Panc1 (cell line): Measurements from ENCODE around the gene CCDC178. TPM values are rescaled to one million over a fixed set of nuclear protein-coding genes. Genes with fewer than 3 reads are reported as not detected.

Experiments used
- ATAC-seq: fragments of 200-7000 bp; cut with Tn5 transposase; 2 replicates; pipeline ENCODE4 v1.9.1; 2020; ENCODE audit warnings: mild to moderate bottlenecking, moderate library complexity
- BruUV-seq: library from RNA; stranded (reverse); fragments of 400-500 nt; replicated peaks from 2 replicates; lab custom pipeline; 2021; lab: Mats Ljungman, UMichigan
- CTCF ChIA-PET: fragments of 300-600 bp; sonication (Branson Sonifier 250); formaldehyde crosslinking; loops from one replicate; lab custom pipeline; 2022; ENCODE audit warnings: antibody characterized with exemption; lab: Charles Lee
- POLR2A ChIA-PET: fragments of 300-600 bp; sonication (Branson Sonifier 250); formaldehyde crosslinking; loops from one replicate; lab custom pipeline; 2022; ENCODE audit warnings: antibody characterized with exemption; lab: Charles Lee
- DNase-seq: peaks from one replicate; pipeline ENCODE4 v3.0.0-alpha.2; 2010; ENCODE audit warnings: low read depth, low spot score
- H3K27ac ChIP-seq: 2 replicates; pipeline ENCODE4 v1.5.1; 2011; ENCODE audit warnings: mild to moderate bottlenecking, low read length, inconsistent platforms
- H3K27me3 ChIP-seq: fragments of 200-500 bp; sonication (Bioruptor generic); 2 replicates; pipeline ENCODE4 v1.6.0; 2014; ENCODE audit warnings: low read length, inconsistent platforms; ENCODE audit not compliant: control insufficient read depth, insufficient read depth
- H3K36me3 ChIP-seq: fragments of 200-500 bp; sonication (Bioruptor generic); 2 replicates; pipeline ENCODE4 v1.5.1; 2014; ENCODE audit warnings: inconsistent platforms, mild to moderate bottlenecking, low read length, moderate library complexity; ENCODE audit not compliant: control insufficient read depth, insufficient read depth
- H3K4me1 ChIP-seq: 2 replicates; pipeline ENCODE4 v1.5.1; 2011; ENCODE audit warnings: inconsistent platforms, mild to moderate bottlenecking, low read length, moderate library complexity; ENCODE audit not compliant: control insufficient read depth, insufficient read depth
- H3K4me3 ChIP-seq, 2 experiments: 2 replicates each; pipeline ENCODE4 v1.5.1; 2011 to 2012; ENCODE audit warnings: low read depth in 2 of 2, low read length in 2 of 2, mild to moderate bottlenecking in 2 of 2, inconsistent platforms in 1 of 2, moderate library complexity in 1 of 2
- H3K9me3 ChIP-seq: fragments of 200-500 bp; sonication (Bioruptor generic); 2 replicates; pipeline ENCODE4 v1.5.1; 2014; ENCODE audit warnings: low read depth, mild to moderate bottlenecking, inconsistent platforms, low read length, moderate library complexity; ENCODE audit not compliant: control insufficient read depth, insufficient read depth
- POLR2AphosphoS5 ChIP-seq: IDR thresholded peaks from 2 replicates; pipeline ENCODE4 v1.6.1; 2012; ENCODE audit warnings: mild to moderate bottlenecking, low read depth, low read length, moderate library complexity
- SIN3A ChIP-seq: IDR thresholded peaks from 2 replicates; pipeline ENCODE4 v1.6.1; 2012; ENCODE audit warnings: low read depth, mild to moderate bottlenecking, low read length, moderate library complexity, borderline replicate concordance; ENCODE audit not compliant: insufficient read depth
- TCF7L2 ChIP-seq: IDR thresholded peaks from 2 replicates; pipeline ENCODE4 v1.6.1; 2011; ENCODE audit warnings: mild to moderate bottlenecking, low read depth, low read length, inconsistent platforms
- in situ Hi-C: cut with HindIII; loops from 2 replicates; pipeline ENCODE4 v1.10.0; 2016; ENCODE audit warnings: low sequenced_read_pairs, low pct_unique_long_range_greater_than_20kb
- intact Hi-C: fragments of 100-400 bp; cut with micrococcal nuclease; formaldehyde crosslinking; loops from one replicate; pipeline ENCODE4 v1.10.0; 2022; ENCODE audit not compliant: unreplicated experiment
- total RNA-seq: library from RNA; stranded (reverse); gene quantifications from one replicate; pipeline ENCODE4 v1.2.1, GENCODE V29; 2021; ENCODE audit not compliant: unreplicated experiment
- TF ChIP-seq, protein P1 (sequence below), 2 experiments: IDR thresholded peaks; 2 replicates each; pipeline ENCODE4 v1.6.1; 2011 to 2012; ENCODE audit warnings: low read depth in 2 of 2, control low read depth in 1 of 2, low read length in 1 of 2, mild to moderate bottlenecking in 1 of 2, moderate library complexity in 1 of 2; ENCODE audit not compliant: insufficient read depth in 1 of 2
- TF ChIP-seq, protein P2 (sequence below): fragments of 450-650 bp; IDR thresholded peaks from 2 replicates; pipeline ENCODE4 v1.5.1; 2017; ENCODE audit warnings: mild to moderate bottlenecking

CCDC178 gene
- total RNA-seq, 1 experiment from 2014 or later = not detected

DNA sequence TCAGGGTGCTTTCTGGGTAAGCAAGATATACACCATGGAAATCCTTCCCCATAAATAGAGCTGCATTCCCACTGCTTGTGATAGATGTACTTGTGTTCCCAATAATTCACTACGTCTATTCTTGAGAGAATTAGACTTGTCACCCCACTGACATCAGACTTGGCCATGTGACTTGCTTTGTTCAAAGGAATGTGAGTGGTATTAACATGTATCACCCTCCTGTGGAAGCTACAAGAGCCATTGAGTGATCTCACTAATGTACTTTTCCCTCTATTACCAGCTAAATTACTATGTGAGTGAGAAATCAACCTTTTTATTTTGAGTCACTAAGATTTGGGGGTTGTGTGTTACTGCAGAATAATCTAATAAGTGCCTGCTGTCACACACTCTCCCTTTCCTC, 176.0 kb downstream of the CCDC178 start:
- Histone ChIP-seq H3K4me3 (no peak overlapping the region), H3K27ac (no peak overlapping the region), H3K36me3 (no peaks in the 10 kb centered on the region; the same call in 1 of the 2 replicates), H3K9me3 (no peaks in the 10 kb centered on the region), H3K4me1 (no peaks in the 10 kb centered on the region), H3K27me3 (no peaks in the 10 kb centered on the region)
- no TSS peak for BruUV-seq
- intact Hi-C loops = no loop called here
- no peak for ATAC-seq
- no peak for DNase-seq
- TF ChIP-seq, protein P1, sequence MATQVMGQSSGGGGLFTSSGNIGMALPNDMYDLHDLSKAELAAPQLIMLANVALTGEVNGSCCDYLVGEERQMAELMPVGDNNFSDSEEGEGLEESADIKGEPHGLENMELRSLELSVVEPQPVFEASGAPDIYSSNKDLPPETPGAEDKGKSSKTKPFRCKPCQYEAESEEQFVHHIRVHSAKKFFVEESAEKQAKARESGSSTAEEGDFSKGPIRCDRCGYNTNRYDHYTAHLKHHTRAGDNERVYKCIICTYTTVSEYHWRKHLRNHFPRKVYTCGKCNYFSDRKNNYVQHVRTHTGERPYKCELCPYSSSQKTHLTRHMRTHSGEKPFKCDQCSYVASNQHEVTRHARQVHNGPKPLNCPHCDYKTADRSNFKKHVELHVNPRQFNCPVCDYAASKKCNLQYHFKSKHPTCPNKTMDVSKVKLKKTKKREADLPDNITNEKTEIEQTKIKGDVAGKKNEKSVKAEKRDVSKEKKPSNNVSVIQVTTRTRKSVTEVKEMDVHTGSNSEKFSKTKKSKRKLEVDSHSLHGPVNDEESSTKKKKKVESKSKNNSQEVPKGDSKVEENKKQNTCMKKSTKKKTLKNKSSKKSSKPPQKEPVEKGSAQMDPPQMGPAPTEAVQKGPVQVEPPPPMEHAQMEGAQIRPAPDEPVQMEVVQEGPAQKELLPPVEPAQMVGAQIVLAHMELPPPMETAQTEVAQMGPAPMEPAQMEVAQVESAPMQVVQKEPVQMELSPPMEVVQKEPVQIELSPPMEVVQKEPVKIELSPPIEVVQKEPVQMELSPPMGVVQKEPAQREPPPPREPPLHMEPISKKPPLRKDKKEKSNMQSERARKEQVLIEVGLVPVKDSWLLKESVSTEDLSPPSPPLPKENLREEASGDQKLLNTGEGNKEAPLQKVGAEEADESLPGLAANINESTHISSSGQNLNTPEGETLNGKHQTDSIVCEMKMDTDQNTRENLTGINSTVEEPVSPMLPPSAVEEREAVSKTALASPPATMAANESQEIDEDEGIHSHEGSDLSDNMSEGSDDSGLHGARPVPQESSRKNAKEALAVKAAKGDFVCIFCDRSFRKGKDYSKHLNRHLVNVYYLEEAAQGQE (IDR thresholded peaks at IDR 0.05; ENCODE audit: insufficient read depth in 1 of 2, low read depth in 2 of 2, low read length in 1 of 2) = no peak
- TF ChIP-seq TCF7L2 (no peak), POLR2AphosphoS5 (no peak), SIN3A (no peak)
- TF ChIP-seq, protein P2, sequence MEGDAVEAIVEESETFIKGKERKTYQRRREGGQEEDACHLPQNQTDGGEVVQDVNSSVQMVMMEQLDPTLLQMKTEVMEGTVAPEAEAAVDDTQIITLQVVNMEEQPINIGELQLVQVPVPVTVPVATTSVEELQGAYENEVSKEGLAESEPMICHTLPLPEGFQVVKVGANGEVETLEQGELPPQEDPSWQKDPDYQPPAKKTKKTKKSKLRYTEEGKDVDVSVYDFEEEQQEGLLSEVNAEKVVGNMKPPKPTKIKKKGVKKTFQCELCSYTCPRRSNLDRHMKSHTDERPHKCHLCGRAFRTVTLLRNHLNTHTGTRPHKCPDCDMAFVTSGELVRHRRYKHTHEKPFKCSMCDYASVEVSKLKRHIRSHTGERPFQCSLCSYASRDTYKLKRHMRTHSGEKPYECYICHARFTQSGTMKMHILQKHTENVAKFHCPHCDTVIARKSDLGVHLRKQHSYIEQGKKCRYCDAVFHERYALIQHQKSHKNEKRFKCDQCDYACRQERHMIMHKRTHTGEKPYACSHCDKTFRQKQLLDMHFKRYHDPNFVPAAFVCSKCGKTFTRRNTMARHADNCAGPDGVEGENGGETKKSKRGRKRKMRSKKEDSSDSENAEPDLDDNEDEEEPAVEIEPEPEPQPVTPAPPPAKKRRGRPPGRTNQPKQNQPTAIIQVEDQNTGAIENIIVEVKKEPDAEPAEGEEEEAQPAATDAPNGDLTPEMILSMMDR = no peak
- ChIA-PET POLR2A (no interaction called here), CTCF (no interaction called here)
- in situ Hi-C loops = no loop called here

DNA sequence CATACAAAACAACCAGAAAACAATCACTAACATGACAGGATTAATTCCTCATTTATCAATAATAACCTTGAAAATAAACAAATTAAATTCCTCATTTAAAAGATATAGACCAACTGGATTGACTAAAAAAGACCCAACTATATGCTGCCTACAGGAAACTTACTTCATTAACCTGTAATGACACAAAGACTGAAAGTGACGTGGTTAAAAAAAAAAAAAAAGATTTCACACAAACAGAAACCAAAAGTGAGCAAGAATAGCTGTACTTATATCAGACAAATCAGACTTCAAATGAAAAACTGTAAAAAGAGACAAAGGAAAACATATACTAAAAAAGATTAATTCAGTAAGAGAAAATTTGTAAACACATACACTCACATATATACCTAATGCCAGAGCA, 201.2 kb downstream of the CCDC178 start:
- Histone ChIP-seq H3K27me3 (no peaks in the 10 kb centered on the region), H3K9me3 (no peaks in the 10 kb centered on the region), H3K36me3 (no peaks in the 10 kb centered on the region), H3K4me1 (no peaks in the 10 kb centered on the region), H3K27ac (no peak overlapping the region), H3K4me3 (no peak overlapping the region)
- in situ Hi-C loops (no loop called here), intact Hi-C loops (no loop called here)
- ChIA-PET CTCF (no interaction called here), POLR2A (no interaction called here)
- DNase-seq (no peak), ATAC-seq (no peak)
- BruUV-seq = no TSS peak
- TF ChIP-seq POLR2AphosphoS5 (no peak), TCF7L2 (no peak), SIN3A (no peak)
- TF ChIP-seq, protein P1 (IDR thresholded peaks at IDR 0.05; ENCODE audit: insufficient read depth in 1 of 2, low read depth in 2 of 2, low read length in 1 of 2) = no peak
- TF ChIP-seq, protein P2 = no peak
